Lower lobe of right lung (tissue), 2 donors: ENCODE data around the gene ENTPD8. TPM values are rescaled to one million over a fixed set of nuclear protein-coding genes. Genes with fewer than 3 reads are reported as not detected.
A peak's percentile ranks its signal among the peaks of the same experiment; 100 is the strongest.

Experiments
- ATAC-seq, 2 donors: fragments of 200-7000 bp; cut with Tn5 transposase; one replicate each; pipeline ENCODE4 v1.9.1; 2020 to 2022; ENCODE audit warnings: mild to moderate bottlenecking in 2 of 2, moderate library complexity in 2 of 2
- DNase-seq: peaks from one replicate; pipeline ENCODE4 v3.0.0-alpha.2; 2020
- H3K27ac ChIP-seq: fragments of 200-600 bp; one replicate; pipeline ENCODE4 v1.8.0; 2022
- H3K27me3 ChIP-seq: fragments of 200-600 bp; one replicate; pipeline ENCODE4 v1.8.0; 2022; ENCODE audit warnings: low read depth
- H3K36me3 ChIP-seq: fragments of 200-600 bp; one replicate; pipeline ENCODE4 v1.8.0; 2022; ENCODE audit warnings: mild to moderate bottlenecking
- H3K4me1 ChIP-seq: fragments of 200-600 bp; one replicate; pipeline ENCODE4 v1.8.0; 2022
- H3K4me3 ChIP-seq: fragments of 200-600 bp; one replicate; pipeline ENCODE4 v1.8.0; 2022; ENCODE audit warnings: mild to moderate bottlenecking
- H3K9me3 ChIP-seq: fragments of 200-600 bp; one replicate; pipeline ENCODE4 v1.8.0; 2022
- CTCF ChIP-seq: fragments of 200-600 bp; IDR thresholded peaks from one replicate; pipeline ENCODE4 v1.8.0; 2022; ENCODE audit warnings: antibody characterized with exemption, mild to moderate bottlenecking
- intact Hi-C: fragments of 100-400 bp; cut with DNase I; formaldehyde crosslinking; loops from one replicate; pipeline ENCODE4 v1.11.0; 2022
- total RNA-seq: library from RNA; stranded (reverse); fragmentation: NEBNext Ultra II Directional; extraction: Animal tissue kit (Norgen Biotek cat#: 25700); gene quantifications from one replicate; pipeline ENCODE4 v1.2.1, GENCODE V29; 2021
- donor health status: DM: no; HTN: yes; CAD: no; lungs with severe emphysema.

Gene ENTPD8
- total RNA-seq, 1 donor from 2014 or later, result 0.15 TPM

- intact Hi-C loops, result no loop called here
Observed at GRCh38 chr9:137432687-137433348, 8.3 kb downstream of the ENTPD8 start.

GRCh38 chr9:137431416-137431931 lies 9.7 kb downstream of the ENTPD8 start:
- TF ChIP-seq CTCF, result no peak
- H3K4me1 ChIP-seq, result peaks cover 5% of the 10 kb centered on the region
- H3K4me3 ChIP-seq, result no peak overlapping the region
- H3K27ac ChIP-seq, result no peak overlapping the region
- no peak for ATAC-seq
- H3K36me3 ChIP-seq, result no peaks in the 10 kb centered on the region
- intact Hi-C loops, result no loop called here
- no peaks in the 10 kb centered on the region for H3K27me3 ChIP-seq
- no peak for DNase-seq
- H3K9me3 ChIP-seq, result no peaks in the 10 kb centered on the region

More at GRCh38 chr9:137432687-137433348, 8.3 kb downstream of the ENTPD8 start:
- no peak for TF ChIP-seq CTCF
- Histone ChIP-seq H3K4me1 (peaks cover 5% of the 10 kb centered on the region), H3K27ac (no peak overlapping the region), H3K36me3 (no peaks in the 10 kb centered on the region), H3K4me3 (no peak overlapping the region), H3K9me3 (no peaks in the 10 kb centered on the region), H3K27me3 (no peaks in the 10 kb centered on the region)
- DNase-seq, result peak; percentile 44
- ATAC-seq, result no peak

- no peak overlapping the region for H3K27ac ChIP-seq
- H3K4me3 ChIP-seq, result no peak overlapping the region
- DNase-seq, result peak; percentile 43
- H3K27me3 ChIP-seq, result no peaks in the 10 kb centered on the region
- no peaks in the 10 kb centered on the region for H3K36me3 ChIP-seq
- TF ChIP-seq CTCF, result no peak
- peaks cover 2% of the 10 kb centered on the region for H3K4me1 ChIP-seq
- H3K9me3 ChIP-seq, result no peaks in the 10 kb centered on the region
- intact Hi-C loops, result no loop called here
- ATAC-seq, result no peak
Observed at GRCh38 chr9:137430723-137431415, 10.3 kb downstream of the ENTPD8 start.

- H3K27me3 ChIP-seq, result no peaks in the 10 kb centered on the region
- ATAC-seq, result no peak
- H3K36me3 ChIP-seq, result no peaks in the 10 kb centered on the region
- H3K27ac ChIP-seq, result no peak overlapping the region
- no peak overlapping the region for H3K4me3 ChIP-seq
- intact Hi-C loops, result no loop called here
- TF ChIP-seq CTCF, result no peak
- H3K4me1 ChIP-seq, result no peaks in the 10 kb centered on the region
- DNase-seq, result peak; percentile 41
- no peaks in the 10 kb centered on the region for H3K9me3 ChIP-seq
Observed at GRCh38 chr9:137429974-137430722, 11.0 kb downstream of the ENTPD8 start.

GRCh38 chr9:137429546-137429890 lies 11.6 kb downstream of the ENTPD8 start:
- ATAC-seq, result no peak
- intact Hi-C loops, result no loop called here
- TF ChIP-seq CTCF, result no peak
- Histone ChIP-seq H3K4me1 (peaks cover 3% of the 10 kb centered on the region), H3K27me3 (no peaks in the 10 kb centered on the region), H3K4me3 (no peak overlapping the region), H3K27ac (no peak overlapping the region), H3K9me3 (no peaks in the 10 kb centered on the region), H3K36me3 (no peaks in the 10 kb centered on the region)
- DNase-seq, result peak; percentile 40
